Measurements from ENCODE around the gene TUSC2.

The TUSC2 gene

GRCh38 chr3:50354850-50355249 lies 26.8 kb upstream of the TUSC2 start:
- no peak for DNase-seq (ENCODE audit: low read depth in 3 of 3)

GRCh38 chr3:50354186-50354764 lies 26.3 kb upstream of the TUSC2 start:
- DNase-seq (ENCODE audit: low read depth in 3 of 3) = no peak

- no peak for DNase-seq (ENCODE audit: low read depth in 3 of 3)
Measured at GRCh38 chr3:50353245-50354004, 25.4 kb upstream of the TUSC2 start.

GRCh38 chr3:50352781-50353180 lies 24.8 kb upstream of the TUSC2 start:
- DNase-seq (ENCODE audit: low read depth in 3 of 3) = no peak

- no peak for DNase-seq (ENCODE audit: low read depth in 3 of 3)
Measured at GRCh38 chr3:50351323-50351697, 23.3 kb upstream of the TUSC2 start.

- DNase-seq (ENCODE audit: low read depth in 3 of 3) = peak; percentile 98 to 100 (median 99)
Measured at GRCh38 chr3:50350527-50351322, 22.7 kb upstream of the TUSC2 start, which contains the start of the genes CYB561D2 and NPRL2. Gene CYB561D2, plus strand, starts transcription at chr3:50350862. Its CDS starts 572 bp downstream, at chr3:50351434. Gene NPRL2, minus strand, starts transcription at chr3:50350775. Its CDS starts 123 bp downstream, at chr3:50350652.

- DNase-seq (ENCODE audit: low read depth in 3 of 3) = no peak
Measured at GRCh38 chr3:50350213-50350526, 22.1 kb upstream of the TUSC2 start.

GRCh38 chr3:50347187-50347813 lies 19.3 kb upstream of the TUSC2 start:
- DNase-seq (ENCODE audit: low read depth in 3 of 3) = peak; percentile 45 to 68 (median 62)

- DNase-seq (ENCODE audit: low read depth in 3 of 3) = peak in 2 of 3 experiments; percentile 53 to 80
Measured at GRCh38 chr3:50345586-50346234, 17.7 kb upstream of the TUSC2 start, which contains the start of gene ZMYND10. Gene ZMYND10, minus strand, starts transcription at chr3:50345732. Its CDS starts 153 bp downstream, at chr3:50345579.

GRCh38 chr3:50345008-50345407 lies 17.0 kb upstream of the TUSC2 start:
- no peak for DNase-seq (ENCODE audit: low read depth in 3 of 3)

GRCh38 chr3:50342813-50343633 lies 15.0 kb upstream of the TUSC2 start:
- no peak for DNase-seq (ENCODE audit: low read depth in 3 of 3)

GRCh38 chr3:50341996-50342650 lies 14.1 kb upstream of the TUSC2 start:
- DNase-seq (ENCODE audit: low read depth in 3 of 3) = no peak

- DNase-seq (ENCODE audit: low read depth in 3 of 3) = no peak
Measured at GRCh38 chr3:50341537-50341936, 13.5 kb upstream of the TUSC2 start.

GRCh38 chr3:50340448-50341329 lies 12.7 kb upstream of the TUSC2 start, which contains the start of gene RASSF1:
Gene RASSF1, minus strand, starts transcription at chr3:50340836. Its CDS starts 31 bp downstream, at chr3:50340805.
- DNase-seq (ENCODE audit: low read depth in 3 of 3) = peak in 2 of 3 experiments; percentile 59 to 82

GRCh38 chr3:50340147-50340447 lies 12.1 kb upstream of the TUSC2 start:
- DNase-seq (ENCODE audit: low read depth in 3 of 3) = no peak

GRCh38 chr3:50339485-50340146 lies 11.6 kb upstream of the TUSC2 start:
- no peak for DNase-seq (ENCODE audit: low read depth in 3 of 3)

GRCh38 chr3:50338965-50339364 lies 10.9 kb upstream of the TUSC2 start:
- no peak for DNase-seq (ENCODE audit: low read depth in 3 of 3)

GRCh38 chr3:50337175-50337861 lies 9.3 kb upstream of the TUSC2 start:
- peak; percentile 94 to 98 (median 96) for DNase-seq (ENCODE audit: low read depth in 3 of 3)
